Kidney epithelial cell (primary cell): Measurements from ENCODE around the gene FAM168B. TPM values are rescaled to one million over a fixed set of nuclear protein-coding genes. Genes with fewer than 3 reads are reported as not detected.
"Not testable (repeated sequence)": the region's sequence is repeated elsewhere in the genome, so short reads cannot be mapped to it uniquely, and the experiment has no call there.

Experiments
- DNase-seq: peaks from one replicate; pipeline ENCODE4 v3.0.0-alpha.2; 2010; ENCODE audit warnings: low read depth
- H3K27me3 ChIP-seq: 2 replicates; pipeline ENCODE4 v1.6.0; 2011; ENCODE audit warnings: low read length; ENCODE audit not compliant: control insufficient read depth, insufficient read depth
- H3K36me3 ChIP-seq: 2 replicates; pipeline ENCODE4 v1.5.1; 2011; ENCODE audit warnings: low read length; ENCODE audit not compliant: control insufficient read depth, insufficient read depth
- H3K4me3 ChIP-seq: 2 replicates; pipeline ENCODE4 v1.5.1; 2011; ENCODE audit warnings: low read depth, mild to moderate bottlenecking, control low read depth, low read length
- total RNA-seq: library from RNA; depleted of rRNA; stranded (reverse); fragments of >200 nt; gene quantifications from 2 replicates; pipeline ENCODE4 v1.2.3, GENCODE V29; 2015
- TF ChIP-seq, protein P1 (sequence below): IDR thresholded peaks from 2 replicates; pipeline ENCODE4 v1.5.1; 2011; ENCODE audit warnings: mild to moderate bottlenecking, moderate library complexity, low read length, control low read depth, inconsistent platforms; ENCODE audit not compliant: insufficient read depth, poor library complexity, severe bottlenecking

FAM168B gene
- total RNA-seq, 1 donor from 2014 or later = 177 TPM

DNA sequence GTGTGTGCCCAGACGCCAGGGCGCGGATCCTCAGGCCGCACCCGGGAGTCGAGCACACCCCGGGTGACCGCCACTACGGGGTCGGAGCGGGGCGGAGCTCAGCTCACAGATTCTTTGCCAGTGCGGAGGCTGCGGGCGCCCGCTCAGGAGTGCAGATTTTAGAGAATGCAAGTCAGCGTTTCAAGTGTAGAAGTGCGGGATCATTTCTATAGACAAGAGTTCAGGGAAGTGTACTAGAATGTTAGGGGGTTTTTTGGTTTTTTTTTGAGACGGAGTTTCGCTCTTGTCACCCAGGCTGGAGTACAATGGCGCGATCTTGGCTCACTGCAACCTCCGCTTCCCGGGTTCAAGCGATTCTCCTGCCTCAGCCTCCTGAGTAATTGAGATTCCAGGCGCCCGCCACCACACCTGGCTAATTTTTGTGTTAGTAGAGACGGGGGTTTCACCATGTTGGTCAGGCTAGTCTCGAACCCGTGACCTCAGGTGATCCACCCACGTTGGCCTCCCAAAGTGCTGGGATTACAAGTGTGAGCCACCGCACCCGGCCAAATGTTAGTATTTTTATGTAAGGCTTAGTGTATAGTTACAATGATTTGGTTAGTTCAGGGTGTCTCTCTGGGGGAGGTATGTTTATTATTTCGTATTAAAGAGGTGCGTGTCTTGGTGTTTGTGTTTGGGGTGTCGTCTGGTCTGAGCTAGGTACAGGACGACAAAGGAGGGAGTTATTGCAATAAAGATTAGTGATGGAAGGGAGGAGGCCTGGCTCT is 619 bp upstream of the FAM168B start:
- DNase-seq = no peak
- TF ChIP-seq, protein P1, sequence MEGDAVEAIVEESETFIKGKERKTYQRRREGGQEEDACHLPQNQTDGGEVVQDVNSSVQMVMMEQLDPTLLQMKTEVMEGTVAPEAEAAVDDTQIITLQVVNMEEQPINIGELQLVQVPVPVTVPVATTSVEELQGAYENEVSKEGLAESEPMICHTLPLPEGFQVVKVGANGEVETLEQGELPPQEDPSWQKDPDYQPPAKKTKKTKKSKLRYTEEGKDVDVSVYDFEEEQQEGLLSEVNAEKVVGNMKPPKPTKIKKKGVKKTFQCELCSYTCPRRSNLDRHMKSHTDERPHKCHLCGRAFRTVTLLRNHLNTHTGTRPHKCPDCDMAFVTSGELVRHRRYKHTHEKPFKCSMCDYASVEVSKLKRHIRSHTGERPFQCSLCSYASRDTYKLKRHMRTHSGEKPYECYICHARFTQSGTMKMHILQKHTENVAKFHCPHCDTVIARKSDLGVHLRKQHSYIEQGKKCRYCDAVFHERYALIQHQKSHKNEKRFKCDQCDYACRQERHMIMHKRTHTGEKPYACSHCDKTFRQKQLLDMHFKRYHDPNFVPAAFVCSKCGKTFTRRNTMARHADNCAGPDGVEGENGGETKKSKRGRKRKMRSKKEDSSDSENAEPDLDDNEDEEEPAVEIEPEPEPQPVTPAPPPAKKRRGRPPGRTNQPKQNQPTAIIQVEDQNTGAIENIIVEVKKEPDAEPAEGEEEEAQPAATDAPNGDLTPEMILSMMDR = no peak
- no peaks in the 10 kb centered on the region for H3K27me3 ChIP-seq
- H3K36me3 ChIP-seq = no peaks in the 10 kb centered on the region
- H3K4me3 ChIP-seq = peak overlapping the region; percentile 52

DNA sequence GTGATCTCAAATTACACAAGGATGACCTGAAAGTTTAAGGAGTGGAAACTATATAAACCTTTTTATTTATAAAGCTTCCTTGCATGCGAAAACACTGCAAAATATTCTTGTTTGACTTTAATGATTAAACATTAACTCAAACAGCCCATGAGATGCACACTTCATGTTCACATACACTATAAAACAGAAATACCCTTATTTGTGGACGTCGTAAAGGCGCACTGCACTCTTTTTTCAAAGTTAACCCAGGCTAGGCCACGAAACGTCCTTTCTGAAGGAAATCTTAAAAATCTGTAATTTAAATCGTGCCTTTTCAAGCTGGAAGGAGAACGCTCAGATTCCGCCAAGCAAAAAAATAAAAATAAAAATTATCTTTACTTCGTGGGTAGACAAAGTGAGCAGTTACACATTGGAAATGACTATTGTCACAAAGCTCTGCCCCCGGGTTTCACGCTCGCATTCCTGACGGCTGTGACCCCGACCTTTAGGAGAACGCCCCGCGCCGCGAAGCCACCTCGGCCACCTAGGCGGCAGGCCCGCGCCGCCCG is 728 bp downstream of the FAM168B start:
- DNase-seq = no peak
- TF ChIP-seq, protein P1 = no peak
- no peaks in the 10 kb centered on the region for H3K36me3 ChIP-seq
- peak overlapping the region; percentile 52 for H3K4me3 ChIP-seq
- no peaks in the 10 kb centered on the region for H3K27me3 ChIP-seq

DNA sequence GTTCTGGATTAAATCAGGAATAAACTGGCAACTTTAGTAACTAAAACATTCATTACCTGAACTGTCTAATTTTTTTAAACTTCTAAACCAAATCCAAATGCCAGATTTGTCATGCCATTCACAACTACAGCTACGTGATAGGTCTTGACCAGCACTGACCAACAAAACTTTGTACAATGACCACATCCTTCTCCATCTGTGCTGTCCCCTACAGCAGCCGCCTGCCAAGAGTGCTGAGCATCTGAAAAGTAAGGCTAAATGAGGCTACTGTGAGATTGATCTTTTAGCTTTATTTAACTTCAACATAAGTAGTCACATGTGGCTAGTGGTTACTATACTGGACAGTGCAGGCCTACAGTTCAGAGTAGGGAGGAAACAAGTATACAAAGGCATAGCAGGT is 7.6 kb downstream of the FAM168B start:
- H3K4me3 ChIP-seq = no peak overlapping the region
- TF ChIP-seq, protein P1 = no peak
- H3K36me3 ChIP-seq = no peaks in the 10 kb centered on the region
- DNase-seq = no peak
- H3K27me3 ChIP-seq = no peaks in the 10 kb centered on the region

DNA sequence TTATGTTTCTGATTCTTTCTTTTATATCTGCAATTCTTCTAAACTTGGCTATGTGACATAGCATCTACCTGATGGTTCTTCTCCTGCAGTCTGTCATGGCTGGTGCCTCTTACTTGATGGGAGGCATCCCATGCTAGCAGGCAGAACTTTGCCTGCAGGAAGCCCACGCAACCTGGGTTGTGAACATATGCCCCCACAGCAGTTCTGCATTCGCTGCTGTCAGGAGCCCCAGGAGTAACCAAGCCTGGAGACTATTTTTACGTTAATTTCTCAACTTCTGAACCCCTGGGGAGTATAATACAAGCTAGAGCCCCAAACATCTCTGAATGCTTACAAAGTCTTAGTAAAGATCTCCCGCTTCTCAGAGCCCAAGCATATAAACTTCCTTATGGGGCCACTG is 12.1 kb downstream of the FAM168B start:
- DNase-seq = no peak
- TF ChIP-seq, protein P1 = no peak
- peaks cover 1% of the 10 kb centered on the region for H3K36me3 ChIP-seq
- H3K4me3 ChIP-seq = no peak overlapping the region
- H3K27me3 ChIP-seq = no peaks in the 10 kb centered on the region

DNA sequence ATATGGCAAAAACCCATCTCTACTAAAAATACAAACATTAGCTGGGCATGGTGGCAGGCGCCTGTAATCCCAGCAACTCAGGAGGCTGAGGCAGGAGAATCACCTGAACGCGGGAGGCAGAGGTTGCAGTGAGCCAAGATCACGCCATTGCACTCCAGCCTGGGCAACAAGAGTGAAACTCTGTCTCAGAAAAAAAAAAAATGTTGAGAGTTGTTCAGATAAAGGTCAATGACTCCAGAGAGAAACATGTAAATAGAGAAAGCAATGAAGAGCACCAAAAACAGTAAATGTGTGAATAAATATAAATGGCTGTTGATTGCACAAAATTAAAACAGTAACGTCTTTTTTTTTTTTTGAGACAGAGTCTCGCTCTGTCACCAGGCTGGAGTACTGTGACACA is 13.3 kb downstream of the FAM168B start:
- H3K4me3 ChIP-seq, H3K36me3 ChIP-seq, H3K27me3 ChIP-seq, DNase-seq: not testable (repeated sequence)

DNA sequence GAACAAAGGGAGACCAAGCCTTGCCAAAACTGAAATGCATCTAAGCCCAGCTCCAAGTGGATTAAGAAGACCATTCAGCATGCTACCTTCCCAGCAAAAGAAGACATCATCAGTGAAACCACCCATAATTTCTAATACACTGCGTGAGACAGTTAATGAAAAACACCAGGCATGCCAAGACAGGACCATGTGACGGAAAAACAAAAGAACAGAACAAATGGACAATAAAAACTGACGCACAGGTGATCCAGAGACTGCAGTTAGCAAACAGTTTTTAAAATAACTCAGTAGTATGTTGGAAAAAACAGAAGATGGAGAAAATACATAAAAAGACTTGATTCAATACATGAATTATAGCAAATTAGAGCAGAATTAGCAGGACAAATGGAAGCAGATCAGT is 15.3 kb downstream of the FAM168B start:
- DNase-seq = no peak
- TF ChIP-seq, protein P1 = no peak
- Histone ChIP-seq H3K4me3 (no peak overlapping the region), H3K27me3 (no peaks in the 10 kb centered on the region), H3K36me3 (peaks cover 3% of the 10 kb centered on the region)
